ENCODE data around the gene ZNF425. TPM values are rescaled to one million over a fixed set of nuclear protein-coding genes. Genes with fewer than 3 reads are reported as not detected.
A peak's percentile ranks its signal among the peaks of the same experiment; 100 is the strongest.
"Not testable (repeated sequence)": the region's sequence is repeated elsewhere in the genome, so short reads cannot be mapped to it uniquely, and the experiment has no call there.

The ZNF425 gene
- total RNA-seq, 1 experiment from 2014 or later: 0.57 TPM

DNA sequence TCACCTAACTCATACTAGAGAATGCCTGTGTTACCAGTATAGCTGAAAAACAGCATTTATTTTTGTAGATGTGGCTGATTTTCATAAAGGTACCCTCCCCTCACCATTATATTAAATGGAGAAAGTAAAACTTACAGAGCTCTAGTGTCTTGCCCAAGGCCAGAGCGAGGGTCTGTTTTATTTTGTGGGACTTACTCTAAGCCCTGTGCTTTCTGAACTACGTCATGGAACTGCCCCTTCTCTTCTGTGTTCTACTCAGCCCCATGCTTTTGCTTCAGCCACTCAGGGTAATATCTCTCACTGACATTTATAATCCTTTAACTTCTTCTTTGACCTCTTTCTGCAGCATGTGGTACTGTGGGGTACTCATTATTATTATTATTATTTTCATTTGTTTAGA lies 25.3 kb downstream of the ZNF425 start:
- Histone ChIP-seq H3K4me1 (no peaks in the 10 kb centered on the region), H3K9me3 (replicated peaks) (no peaks in the 10 kb centered on the region), H3K4me3 (no peak overlapping the region), H3K36me3 (no peaks in the 10 kb centered on the region), H3K27me3 (no peaks in the 10 kb centered on the region), H3K27ac (no peak overlapping the region)
- DNase-seq: no peak

DNA sequence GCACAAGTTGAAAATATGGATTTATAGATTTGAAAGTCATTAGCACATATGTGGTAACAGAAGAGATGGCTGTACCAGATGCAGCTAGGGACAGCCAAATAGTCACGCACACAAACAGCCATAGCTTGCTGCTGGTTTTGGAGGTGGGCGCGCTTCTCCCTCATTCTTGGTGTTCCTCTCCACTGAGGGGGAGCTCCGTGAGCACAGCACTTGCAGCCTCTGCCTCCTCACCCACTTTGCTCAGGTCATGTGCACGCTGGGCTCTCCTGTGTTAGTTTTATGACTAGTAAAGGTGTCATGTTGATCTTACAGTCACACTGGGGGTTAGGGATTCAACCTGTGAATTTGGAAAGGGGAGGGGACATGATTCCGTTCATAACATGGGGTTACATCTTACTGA lies 27.1 kb downstream of the ZNF425 start:
- H3K27ac ChIP-seq: no peak overlapping the region
- DNase-seq: no peak
- no peaks in the 10 kb centered on the region for H3K4me1 ChIP-seq
- no peaks in the 10 kb centered on the region for H3K9me3 ChIP-seq (replicated peaks)
- H3K27me3 ChIP-seq: no peaks in the 10 kb centered on the region
- H3K36me3 ChIP-seq: no peaks in the 10 kb centered on the region
- H3K4me3 ChIP-seq: no peak overlapping the region

DNA sequence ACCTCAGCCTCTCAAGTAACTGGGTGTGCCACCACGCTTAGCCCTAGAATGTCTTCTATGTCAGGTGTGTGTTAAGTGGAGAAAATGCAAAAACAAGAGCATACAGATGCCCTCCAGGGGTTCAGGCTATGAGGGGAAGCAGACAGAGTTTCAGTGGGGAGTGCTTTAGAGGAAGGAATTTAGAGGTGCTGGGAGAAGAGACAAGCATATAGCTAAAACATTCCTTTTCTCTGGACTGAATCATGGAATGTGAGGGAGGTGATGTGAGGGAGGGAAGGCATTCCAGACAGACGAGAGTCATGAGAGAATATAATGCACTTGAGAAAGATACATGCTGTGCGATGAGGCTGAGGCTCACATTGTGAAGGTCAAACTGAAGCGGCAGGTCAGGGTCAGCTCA lies 29.0 kb downstream of the ZNF425 start:
- no peak overlapping the region for H3K4me3 ChIP-seq
- no peaks in the 10 kb centered on the region for H3K9me3 ChIP-seq (replicated peaks)
- H3K4me1 ChIP-seq: no peaks in the 10 kb centered on the region
- no peaks in the 10 kb centered on the region for H3K36me3 ChIP-seq
- no peaks in the 10 kb centered on the region for H3K27me3 ChIP-seq
- no peak overlapping the region for H3K27ac ChIP-seq
- no peak for DNase-seq

DNA sequence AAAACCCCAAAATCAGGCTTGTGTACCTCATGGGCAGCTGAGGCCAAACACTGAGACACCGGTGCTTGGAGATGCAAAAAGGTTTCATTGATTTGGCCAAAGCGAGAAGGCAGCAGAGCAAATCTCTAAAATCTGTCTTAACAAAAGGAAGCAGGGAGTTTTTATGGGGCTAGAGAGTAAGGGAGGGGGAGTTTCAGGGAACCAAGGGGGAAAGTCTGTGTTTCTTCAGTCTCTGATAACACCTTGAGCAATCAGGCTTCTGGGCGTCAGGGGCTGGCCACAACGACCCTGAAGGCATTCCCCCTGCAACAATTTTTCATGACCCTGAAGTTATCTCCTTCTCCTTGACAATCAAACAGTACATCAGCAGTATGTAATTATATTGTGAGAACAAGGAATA lies 32.9 kb downstream of the ZNF425 start:
- no peak for DNase-seq
- Histone ChIP-seq H3K36me3 (no peaks in the 10 kb centered on the region), H3K27me3 (no peaks in the 10 kb centered on the region), H3K4me3 (no peak overlapping the region), H3K27ac (no peak overlapping the region), H3K4me1 (no peaks in the 10 kb centered on the region), H3K9me3 (replicated peaks) (no peaks in the 10 kb centered on the region)

DNA sequence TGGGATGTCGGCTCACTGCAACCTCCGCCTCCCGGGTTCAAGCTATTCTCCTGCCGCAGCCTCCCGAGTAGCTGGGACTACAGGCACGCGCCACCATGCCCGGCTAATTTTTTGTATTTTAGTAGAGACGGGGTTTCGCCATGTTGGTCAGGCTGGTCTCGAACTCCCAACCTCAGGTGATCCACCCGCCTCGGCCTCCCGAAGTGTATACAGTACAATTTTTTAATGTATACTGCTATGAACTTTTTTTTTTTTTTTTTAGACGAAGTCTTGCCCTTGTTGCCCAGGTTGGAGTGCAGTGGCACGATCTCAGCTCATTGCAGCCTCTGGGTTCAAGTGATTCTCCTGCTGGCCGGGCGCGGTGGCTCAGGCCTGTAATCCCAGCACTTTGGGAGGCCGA lies 33.9 kb downstream of the ZNF425 start:
- not testable (repeated sequence) for H3K36me3 ChIP-seq; H3K4me3 ChIP-seq; H3K27ac ChIP-seq; H3K9me3 ChIP-seq (replicated peaks); H3K4me1 ChIP-seq; DNase-seq; H3K27me3 ChIP-seq

DNA sequence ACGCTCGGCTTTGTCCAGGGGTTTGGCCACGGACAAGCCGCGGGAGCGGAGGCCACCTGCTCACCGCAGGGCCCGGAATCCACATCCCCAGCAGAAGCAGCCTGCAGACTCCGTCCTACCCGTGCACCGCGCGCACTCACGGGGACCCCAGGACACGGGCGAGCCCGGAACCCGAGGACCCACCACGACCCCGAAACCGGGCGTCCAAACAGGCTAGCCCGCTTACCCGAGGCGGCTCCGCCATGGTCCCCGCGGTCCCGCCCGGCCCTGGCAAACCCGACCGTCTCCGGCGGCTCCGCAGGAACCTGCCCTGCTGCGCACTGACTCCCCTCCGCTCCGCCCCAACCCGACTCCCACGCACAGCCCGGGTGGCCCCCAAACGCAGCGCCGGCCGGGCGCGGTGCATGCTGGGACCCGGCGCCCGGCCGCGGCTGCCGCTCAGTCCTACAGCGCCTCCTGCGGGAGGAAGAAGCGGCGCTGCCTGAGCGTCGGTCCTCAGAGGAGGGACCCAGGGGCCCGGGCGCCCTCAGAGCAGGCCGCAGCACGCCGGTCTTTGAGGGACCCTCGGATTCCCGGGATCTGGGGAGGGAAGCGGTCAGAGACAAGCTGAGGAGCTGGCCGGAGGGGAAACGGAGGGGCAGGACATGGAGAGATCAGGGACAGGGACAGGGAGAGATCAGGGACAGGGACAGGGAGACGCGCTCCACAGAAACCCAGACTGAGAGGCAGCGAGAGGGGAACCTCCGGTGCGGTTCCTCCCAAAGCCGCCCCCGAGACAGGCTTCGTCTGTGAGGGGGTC lies 35.5 kb downstream of the ZNF425 start, which contains the start of gene ZNF786:
ZNF786 (minus strand) TSS at position 322 of the 799 bp plus-strand sequence; CDS start at position 244, 78 bp downstream.
- H3K9me3 ChIP-seq (replicated peaks): no peaks in the 10 kb centered on the region
- DNase-seq: peak; percentile 89 to 94
- H3K4me1 ChIP-seq: no peaks in the 10 kb centered on the region
- no peaks in the 10 kb centered on the region for H3K36me3 ChIP-seq
- no peaks in the 10 kb centered on the region for H3K27me3 ChIP-seq
- H3K4me3 ChIP-seq: peak within 1 kb of the TSS; percentile 91
- H3K27ac ChIP-seq: peak within 1 kb of the TSS; percentile 61

DNA sequence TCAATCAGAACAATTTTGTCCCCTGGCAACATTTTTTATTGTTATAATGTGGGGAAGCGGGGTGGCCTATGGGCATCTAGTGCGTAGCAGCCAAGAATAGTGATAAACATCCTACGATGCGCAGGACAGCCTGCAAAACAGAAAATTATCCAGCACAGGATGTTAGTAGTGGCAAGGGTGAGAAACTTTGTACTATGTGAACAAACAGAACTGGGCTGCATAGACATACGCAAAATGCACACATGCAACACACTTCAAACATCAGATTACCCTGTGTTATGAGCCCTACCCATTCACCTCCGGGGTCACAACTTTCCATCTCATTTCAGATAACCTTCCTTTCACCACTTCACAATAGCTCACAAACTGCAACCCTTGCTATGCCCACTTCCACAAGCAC lies 38.7 kb downstream of the ZNF425 start:
- no peak for DNase-seq
- 0 out of 2 replicates have a peak, but pooled peaks cover 3% of the 10 kb centered on the region for H3K9me3 ChIP-seq (replicated peaks)
- no peaks in the 10 kb centered on the region for H3K36me3 ChIP-seq

DNA sequence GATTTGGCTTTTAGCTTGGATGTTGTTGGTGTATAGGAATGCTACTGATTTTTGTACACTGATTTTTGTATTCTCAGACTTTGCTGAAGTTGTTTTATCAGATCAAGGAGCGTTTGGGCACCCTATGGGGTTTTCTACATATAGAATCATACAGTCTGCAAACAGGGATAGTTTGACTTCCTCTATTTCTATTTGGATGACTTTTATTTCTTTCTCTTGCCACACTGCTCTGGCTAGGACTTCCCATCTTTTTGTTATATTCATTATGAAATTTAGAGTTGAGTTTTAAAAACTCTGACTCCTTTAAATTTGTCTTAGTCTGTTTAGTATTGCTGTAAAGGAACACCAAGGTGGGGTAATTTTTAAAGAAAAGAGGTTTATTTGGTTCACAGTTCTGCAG lies 40.3 kb downstream of the ZNF425 start:
- no peaks in the 10 kb centered on the region for H3K27me3 ChIP-seq
- 0 out of 2 replicates have a peak, but pooled peaks cover 3% of the 10 kb centered on the region for H3K9me3 ChIP-seq (replicated peaks)
- no peak overlapping the region for H3K27ac ChIP-seq
- no peaks in the 10 kb centered on the region for H3K36me3 ChIP-seq
- DNase-seq: no peak
- no peak overlapping the region for H3K4me3 ChIP-seq
- H3K4me1 ChIP-seq: no peaks in the 10 kb centered on the region

More for the DNA sequence above, 38.7 kb downstream of the ZNF425 start:
- no peak overlapping the region for H3K27ac ChIP-seq
- H3K4me1 ChIP-seq: no peaks in the 10 kb centered on the region
- H3K4me3 ChIP-seq: no peak overlapping the region
- H3K27me3 ChIP-seq: no peaks in the 10 kb centered on the region

DNA sequence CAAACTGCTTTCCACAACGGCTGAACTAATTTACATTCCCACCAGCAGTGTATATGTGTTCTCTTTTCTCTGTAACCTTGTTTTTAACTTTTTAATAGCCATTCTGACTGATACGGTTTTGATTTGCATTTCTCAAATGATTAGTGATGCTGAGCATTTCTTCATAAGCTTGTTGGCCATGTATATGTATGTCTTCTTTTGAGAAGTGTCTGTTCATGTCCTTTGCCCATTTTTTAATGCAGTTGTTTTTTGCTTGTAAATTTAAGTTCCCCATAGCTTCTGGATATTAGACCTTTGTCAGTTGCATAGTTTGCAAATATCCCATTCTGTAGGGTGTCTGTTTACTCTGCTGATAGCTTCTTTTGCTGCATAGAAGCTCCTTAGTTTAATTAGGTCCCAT lies 41.7 kb downstream of the ZNF425 start:
- Histone ChIP-seq H3K36me3 (no peaks in the 10 kb centered on the region), H3K27me3 (no peaks in the 10 kb centered on the region), H3K27ac (no peak overlapping the region), H3K4me3 (no peak overlapping the region), H3K4me1 (no peaks in the 10 kb centered on the region), H3K9me3 (replicated peaks) (0 out of 2 replicates have a peak, but pooled peaks cover 3% of the 10 kb centered on the region)
- DNase-seq: no peak

DNA sequence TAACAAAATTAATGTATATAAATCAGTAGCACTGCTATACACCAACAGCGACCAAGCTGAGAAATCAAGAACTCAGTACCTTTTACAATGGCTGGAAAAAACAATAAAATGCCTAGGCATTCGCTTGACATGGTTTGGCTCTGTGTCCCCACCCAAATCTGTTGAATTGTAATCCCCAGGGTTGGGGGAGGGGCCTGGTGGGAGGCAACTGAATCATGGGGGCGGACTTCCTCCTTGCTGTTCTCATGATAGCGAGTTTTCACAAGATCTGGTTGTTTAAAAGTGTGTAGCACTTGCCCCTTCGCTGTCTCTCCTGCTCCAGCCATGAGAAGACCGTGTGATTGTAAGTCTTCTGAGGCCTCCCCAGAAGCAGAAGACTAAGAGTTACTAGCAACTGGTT lies 44.2 kb downstream of the ZNF425 start:
- Histone ChIP-seq H3K36me3 (no peaks in the 10 kb centered on the region), H3K9me3 (replicated peaks) (0 out of 2 replicates have a peak, but pooled peaks cover 3% of the 10 kb centered on the region), H3K4me3 (no peak overlapping the region), H3K27ac (no peak overlapping the region), H3K27me3 (no peaks in the 10 kb centered on the region), H3K4me1 (no peaks in the 10 kb centered on the region)
- no peak for DNase-seq

DNA sequence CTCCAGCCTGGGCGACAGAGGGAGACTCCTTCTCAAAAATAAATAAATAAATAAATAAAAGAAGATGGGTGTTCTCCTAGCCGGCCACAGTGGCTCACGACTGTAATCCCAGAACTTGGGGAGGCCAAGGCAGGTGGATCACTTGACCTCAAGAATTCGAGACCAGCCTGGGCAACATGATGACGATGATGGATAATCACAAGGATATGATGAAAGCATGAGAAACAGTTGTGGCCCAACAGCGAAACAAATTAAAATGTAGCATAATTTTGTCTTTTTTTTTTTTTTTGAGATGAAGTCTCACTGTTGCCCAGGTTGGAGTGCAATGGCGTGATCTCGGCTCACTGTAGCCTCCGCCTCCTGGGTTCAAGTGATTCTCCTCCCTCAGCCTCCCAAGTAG lies 48.5 kb downstream of the ZNF425 start:
- DNase-seq: no peak
- no peaks in the 10 kb centered on the region for H3K4me1 ChIP-seq
- no peaks in the 10 kb centered on the region for H3K9me3 ChIP-seq (replicated peaks)
- no peak overlapping the region for H3K4me3 ChIP-seq
- H3K27me3 ChIP-seq: no peaks in the 10 kb centered on the region
- H3K36me3 ChIP-seq: no peaks in the 10 kb centered on the region
- no peak overlapping the region for H3K27ac ChIP-seq

DNA sequence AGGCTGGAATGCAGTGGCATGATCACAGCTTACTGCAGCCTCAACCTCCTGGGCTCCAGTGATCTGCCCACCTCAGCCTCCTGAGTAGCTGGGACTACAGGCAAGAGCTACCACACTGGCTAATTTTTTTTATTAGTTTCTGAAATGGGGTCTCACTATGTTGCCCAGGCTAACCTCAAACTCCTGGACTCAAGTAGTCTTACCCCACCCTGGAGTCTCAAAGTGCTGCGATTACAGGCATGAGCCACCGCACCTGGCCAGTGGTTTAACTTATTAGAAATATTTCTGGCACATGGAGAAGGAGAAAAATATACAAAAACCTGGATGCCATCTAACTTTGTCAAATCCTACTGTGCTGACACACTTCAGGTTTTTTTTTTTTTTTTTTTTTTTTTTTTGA lies 50.8 kb downstream of the ZNF425 start:
- no peak overlapping the region for H3K27ac ChIP-seq
- no peaks in the 10 kb centered on the region for H3K27me3 ChIP-seq
- no peaks in the 10 kb centered on the region for H3K4me1 ChIP-seq
- DNase-seq: no peak
- H3K4me3 ChIP-seq: no peak overlapping the region
- H3K9me3 ChIP-seq (replicated peaks): no peaks in the 10 kb centered on the region
- H3K36me3 ChIP-seq: no peaks in the 10 kb centered on the region

DNA sequence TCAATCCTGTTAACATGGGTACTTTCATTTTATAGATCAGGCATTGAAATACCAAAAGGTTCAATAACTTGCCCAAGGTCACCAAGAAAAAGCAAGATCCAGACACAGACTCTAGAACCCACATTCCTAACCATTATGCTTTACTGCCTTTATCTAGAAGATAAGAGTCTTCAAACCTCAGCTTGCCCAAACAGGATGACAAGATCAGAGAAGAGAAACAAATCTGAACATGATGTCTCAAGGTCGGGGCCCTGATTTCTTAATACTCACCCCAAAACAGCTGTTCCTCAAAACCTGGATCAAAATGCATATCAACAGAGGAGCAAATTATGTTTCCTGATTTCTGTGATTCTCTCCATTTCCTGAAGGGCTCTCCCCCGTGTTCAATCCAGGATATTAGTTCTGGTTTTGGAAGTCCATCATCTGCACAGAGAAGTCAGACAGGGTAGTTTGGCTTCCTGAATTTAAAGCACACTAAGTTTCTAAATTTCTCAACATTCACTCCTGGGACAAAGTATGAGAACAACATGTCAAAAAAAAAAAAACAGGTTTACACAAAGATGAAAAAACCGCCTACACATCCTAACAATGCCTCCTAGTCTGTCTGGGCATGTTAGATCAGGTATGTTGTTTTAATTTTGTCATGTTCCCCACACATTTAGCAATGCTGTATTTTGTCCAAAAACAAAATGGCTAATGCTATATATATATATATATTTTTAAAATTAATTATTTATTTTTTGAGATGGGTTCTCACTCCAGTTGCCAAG lies 51.8 kb downstream of the ZNF425 start:
- Histone ChIP-seq H3K27ac (no peak overlapping the region), H3K4me3 (no peak overlapping the region), H3K4me1 (no peaks in the 10 kb centered on the region), H3K36me3 (no peaks in the 10 kb centered on the region), H3K9me3 (replicated peaks) (no peaks in the 10 kb centered on the region), H3K27me3 (no peaks in the 10 kb centered on the region)
- DNase-seq: no peak

DNA sequence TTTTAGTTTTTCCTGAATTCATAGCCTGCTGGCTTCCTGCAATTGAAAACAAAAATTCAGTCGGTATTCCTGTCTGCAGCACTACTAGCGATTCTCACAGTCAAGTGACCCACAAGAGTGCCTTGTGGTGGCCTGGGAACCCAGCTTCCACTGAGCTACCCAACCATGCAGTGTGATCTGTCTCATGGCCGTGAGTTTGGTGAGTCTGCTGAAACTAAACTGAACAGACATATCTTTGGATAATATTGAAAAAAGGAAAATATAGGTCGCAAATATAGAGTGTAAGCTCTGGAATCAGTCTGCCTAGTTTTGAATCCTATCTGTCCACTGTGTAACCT lies 53.7 kb downstream of the ZNF425 start:
- no peaks in the 10 kb centered on the region; the same call in 1 of the 2 replicates for H3K36me3 ChIP-seq
- no peaks in the 10 kb centered on the region for H3K27me3 ChIP-seq
- no peak for DNase-seq
- H3K4me3 ChIP-seq: no peak overlapping the region
- H3K4me1 ChIP-seq: no peaks in the 10 kb centered on the region
- H3K9me3 ChIP-seq (replicated peaks): no peaks in the 10 kb centered on the region
- no peak overlapping the region for H3K27ac ChIP-seq

DNA sequence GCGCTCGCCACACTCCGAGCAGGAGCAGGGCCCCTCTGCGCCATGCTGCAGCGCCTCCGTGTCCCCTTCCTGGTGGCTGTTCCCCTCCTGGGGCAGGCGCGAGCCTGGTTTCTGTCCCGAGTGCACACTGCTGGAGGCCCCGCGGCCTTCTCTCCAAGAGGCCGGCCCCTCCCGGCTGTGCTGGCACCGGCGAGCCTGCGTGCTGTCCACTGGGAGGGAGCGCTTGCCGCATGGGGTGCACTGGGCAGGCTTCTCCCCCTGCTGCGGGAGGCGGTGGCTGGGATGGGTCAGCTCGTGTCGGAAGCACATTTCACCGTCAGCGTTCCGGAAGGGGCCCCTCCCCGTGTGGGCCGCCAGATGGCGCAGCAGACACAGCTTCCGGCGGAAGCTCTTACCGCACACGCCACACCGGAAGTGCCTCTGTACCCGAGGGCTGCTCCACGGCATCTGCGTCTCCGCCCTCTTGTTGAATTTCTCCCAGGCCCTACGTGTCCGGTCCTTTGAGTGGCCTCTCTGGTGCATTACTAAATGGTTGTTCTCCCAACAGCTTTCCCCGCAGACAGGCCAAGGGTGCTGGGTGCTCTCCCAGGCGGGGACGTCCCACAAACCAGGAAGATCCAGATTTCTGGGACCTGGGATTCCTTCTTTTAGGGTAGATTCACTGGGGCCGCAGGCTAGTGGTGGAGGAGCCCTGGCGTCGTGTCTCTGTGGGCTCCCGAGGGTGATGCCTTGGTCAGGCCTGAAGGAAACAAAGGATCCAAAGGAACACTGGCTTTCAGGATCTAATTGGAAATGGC lies 54.3 kb downstream of the ZNF425 start:
- Histone ChIP-seq H3K9me3 (replicated peaks) (no peaks in the 10 kb centered on the region), H3K27me3 (no peaks in the 10 kb centered on the region), H3K4me3 (no peak overlapping the region), H3K4me1 (no peaks in the 10 kb centered on the region), H3K27ac (no peak overlapping the region), H3K36me3 (no peaks in the 10 kb centered on the region; the same call in 1 of the 2 replicates)
- DNase-seq: no peak

Data from SJCRH30 (cell line).